Tibial nerve (tissue), 4 donors: Measurements from ENCODE around the gene ELOVL7.

Source experiments
- EP300 ChIP-seq, 2 donors: sonication (generic); formaldehyde crosslinking; IDR thresholded peaks; one replicate each; pipeline ENCODE4 v1.6.1; 2017; ENCODE audit warnings: antibody characterized with exemption in 2 of 2, mild to moderate bottlenecking in 1 of 2
- POLR2A ChIP-seq, 2 donors: fragments of 450-650 bp; IDR thresholded peaks; one replicate each; pipeline ENCODE4 v1.6.1; 2017; ENCODE audit warnings: antibody characterized with exemption in 2 of 2, mild to moderate bottlenecking in 2 of 2, moderate library complexity in 2 of 2
- TF ChIP-seq, protein P1 (sequence below), 5 experiments: fragments of 200-600 bp in 3 of 5; fragments of 450-650 bp in 2 of 5; sonication (generic) in 3 of 5; IDR thresholded peaks; one replicate each; pipeline ENCODE4 v1.5.1; 2016 to 2019; ENCODE audit warnings: antibody characterized with exemption in 5 of 5, mild to moderate bottlenecking in 3 of 5, moderate library complexity in 2 of 5

DNA sequence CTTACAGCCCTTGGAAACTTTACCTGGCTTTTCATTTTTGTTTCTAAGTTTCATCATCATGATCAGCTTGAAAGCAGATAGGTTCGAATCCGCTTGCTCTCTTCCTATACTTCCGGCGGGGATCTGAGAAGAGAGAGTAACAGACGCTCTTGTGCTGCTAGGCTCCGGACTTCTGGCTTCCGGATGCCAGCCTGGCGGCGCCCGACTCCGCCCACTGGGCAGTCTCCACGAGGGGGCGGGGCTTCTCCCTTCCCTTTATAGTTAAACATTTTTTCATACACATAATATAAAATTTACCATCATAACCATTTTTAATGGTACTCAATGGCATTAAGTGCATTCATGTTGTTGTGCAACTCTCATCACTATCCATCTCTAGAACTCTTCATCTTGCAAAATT, 49.5 kb upstream of the ELOVL7 start:
- TF ChIP-seq EP300 (IDR thresholded peaks at IDR 0.05) = no peak
- TF ChIP-seq POLR2A (IDR thresholded peaks at IDR 0.05) = no peak
- TF ChIP-seq, protein P1, sequence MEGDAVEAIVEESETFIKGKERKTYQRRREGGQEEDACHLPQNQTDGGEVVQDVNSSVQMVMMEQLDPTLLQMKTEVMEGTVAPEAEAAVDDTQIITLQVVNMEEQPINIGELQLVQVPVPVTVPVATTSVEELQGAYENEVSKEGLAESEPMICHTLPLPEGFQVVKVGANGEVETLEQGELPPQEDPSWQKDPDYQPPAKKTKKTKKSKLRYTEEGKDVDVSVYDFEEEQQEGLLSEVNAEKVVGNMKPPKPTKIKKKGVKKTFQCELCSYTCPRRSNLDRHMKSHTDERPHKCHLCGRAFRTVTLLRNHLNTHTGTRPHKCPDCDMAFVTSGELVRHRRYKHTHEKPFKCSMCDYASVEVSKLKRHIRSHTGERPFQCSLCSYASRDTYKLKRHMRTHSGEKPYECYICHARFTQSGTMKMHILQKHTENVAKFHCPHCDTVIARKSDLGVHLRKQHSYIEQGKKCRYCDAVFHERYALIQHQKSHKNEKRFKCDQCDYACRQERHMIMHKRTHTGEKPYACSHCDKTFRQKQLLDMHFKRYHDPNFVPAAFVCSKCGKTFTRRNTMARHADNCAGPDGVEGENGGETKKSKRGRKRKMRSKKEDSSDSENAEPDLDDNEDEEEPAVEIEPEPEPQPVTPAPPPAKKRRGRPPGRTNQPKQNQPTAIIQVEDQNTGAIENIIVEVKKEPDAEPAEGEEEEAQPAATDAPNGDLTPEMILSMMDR (IDR thresholded peaks at IDR 0.05) = no peak
